Measurements from ENCODE around the gene DOCK10. TPM values are rescaled to one million over a fixed set of nuclear protein-coding genes. Genes with fewer than 3 reads are reported as not detected.

DOCK10 gene
- total and polyA plus RNA-seq, 9 of the 15 experiments (the other 6 are each of a cell fraction or from before 2014, with no cell fraction given) = 0.01 to 0.87 (median 0.18) TPM

DNA sequence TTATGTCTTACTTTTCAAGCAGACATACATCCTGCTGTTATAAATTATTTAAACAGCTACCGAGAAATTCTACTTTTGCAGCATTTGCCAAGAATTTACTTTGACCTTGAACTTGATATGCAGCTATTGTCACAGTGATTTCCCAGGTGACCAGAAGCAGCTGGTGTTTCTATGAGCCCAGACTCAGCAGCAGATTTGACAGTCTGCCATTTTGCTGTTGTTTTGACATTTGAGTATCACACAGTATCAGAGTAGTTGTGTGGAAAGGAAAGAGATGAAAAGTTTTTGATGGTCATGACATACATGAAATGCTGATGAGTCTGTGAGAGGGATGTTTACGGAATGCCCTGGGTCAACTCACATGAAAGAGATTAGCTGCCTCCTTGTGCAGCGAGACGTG, 319.5 kb downstream of the DOCK10 start:
- POLR2A ChIA-PET = interaction anchor here (1.1 kb wide), 1 partner anchor 9 kb away, joined by 3 read pairs; no protein-coding TSS in a partner anchor
- Histone ChIP-seq H3K36me3 (ENCODE audit: control insufficient read depth, insufficient read depth, low read length) (no peaks in the 10 kb centered on the region), H2AFZ (ENCODE audit: low read depth, low read length) (no peak overlapping the region), H3K27me3 (ENCODE audit: control insufficient read depth in 2 of 2, insufficient read depth in 2 of 2, low read length in 2 of 2) (no peaks in the 10 kb centered on the region), H3K9me3 (replicated peaks; ENCODE audit: control insufficient read depth, insufficient read depth, low read depth, low read length) (no peaks in the 10 kb centered on the region), H3K9me1 (ENCODE audit: control insufficient read depth, insufficient read depth, low read length) (no peaks in the 10 kb centered on the region), H3K4me2 (ENCODE audit: insufficient read depth, low read length) (no peak overlapping the region), H3K4me3 (no peak overlapping the region), H3K27ac (ENCODE audit: extremely low read depth, low read depth, low read length) (no peak overlapping the region), H3K79me2 (ENCODE audit: control insufficient read depth, insufficient read depth, low read length) (no peaks in the 10 kb centered on the region), H4K20me1 (replicated peaks; ENCODE audit: control insufficient read depth, insufficient read depth, low read length) (no peaks in the 10 kb centered on the region), H3K4me1 (replicated peaks in 1 of 2; ENCODE audit: control insufficient read depth in 2 of 2, insufficient read depth in 2 of 2, low read length in 2 of 2) (no peaks in the 10 kb centered on the region), H3K9ac (ENCODE audit: insufficient read depth in 1 of 2, low read depth in 2 of 2, low read length in 2 of 2) (no peak overlapping the region)
- DNase-seq (ENCODE audit: extremely low read depth in 1 of 4, low spot score in 3 of 4) = no peak
- no peak for ATAC-seq
- no TSS peak for BruUV-seq (replicated peaks)
- CTCF ChIA-PET (ENCODE audit: low intra/inter-chr PET ratio) = no interaction called here
- intact Hi-C loops (cut with micrococcal nuclease) = no loop called here
- TF ChIP-seq, protein P1, sequence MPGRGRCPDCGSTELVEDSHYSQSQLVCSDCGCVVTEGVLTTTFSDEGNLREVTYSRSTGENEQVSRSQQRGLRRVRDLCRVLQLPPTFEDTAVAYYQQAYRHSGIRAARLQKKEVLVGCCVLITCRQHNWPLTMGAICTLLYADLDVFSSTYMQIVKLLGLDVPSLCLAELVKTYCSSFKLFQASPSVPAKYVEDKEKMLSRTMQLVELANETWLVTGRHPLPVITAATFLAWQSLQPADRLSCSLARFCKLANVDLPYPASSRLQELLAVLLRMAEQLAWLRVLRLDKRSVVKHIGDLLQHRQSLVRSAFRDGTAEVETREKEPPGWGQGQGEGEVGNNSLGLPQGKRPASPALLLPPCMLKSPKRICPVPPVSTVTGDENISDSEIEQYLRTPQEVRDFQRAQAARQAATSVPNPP (IDR thresholded peaks at IDR 0.05; ENCODE audit: borderline replicate concordance, insufficient read depth, insufficient read length) = no peak
- no peak for TF ChIP-seq ZNF408 (CRISPR knock-in tag; IDR thresholded peaks at IDR 0.05; ENCODE audit: low read depth)
- no peak for TF ChIP-seq ZFPM2 (CRISPR knock-in tag; IDR thresholded peaks at IDR 0.05)
- no peak for TF ChIP-seq PTRF (tag; IDR thresholded peaks at IDR 0.05)
- TF ChIP-seq ZC3H8 (IDR thresholded peaks at IDR 0.05) = no peak
- no peak for TF ChIP-seq TARDBP (IDR thresholded peaks at IDR 0.05)
- no peak for TF ChIP-seq ZKSCAN1 (IDR thresholded peaks at IDR 0.05; ENCODE audit: low read depth, low read length)
- TF ChIP-seq, protein P2, sequence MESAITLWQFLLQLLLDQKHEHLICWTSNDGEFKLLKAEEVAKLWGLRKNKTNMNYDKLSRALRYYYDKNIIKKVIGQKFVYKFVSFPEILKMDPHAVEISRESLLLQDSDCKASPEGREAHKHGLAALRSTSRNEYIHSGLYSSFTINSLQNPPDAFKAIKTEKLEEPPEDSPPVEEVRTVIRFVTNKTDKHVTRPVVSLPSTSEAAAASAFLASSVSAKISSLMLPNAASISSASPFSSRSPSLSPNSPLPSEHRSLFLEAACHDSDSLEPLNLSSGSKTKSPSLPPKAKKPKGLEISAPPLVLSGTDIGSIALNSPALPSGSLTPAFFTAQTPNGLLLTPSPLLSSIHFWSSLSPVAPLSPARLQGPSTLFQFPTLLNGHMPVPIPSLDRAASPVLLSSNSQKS (CRISPR knock-in tag; IDR thresholded peaks at IDR 0.05) = no peak
- no peak for TF ChIP-seq TBL1XR1 (IDR thresholded peaks at IDR 0.05; ENCODE audit: low read length in 2 of 2)
- TF ChIP-seq NFIC (IDR thresholded peaks at IDR 0.05) = no peak
- no peak for TF ChIP-seq SRSF7 (optimal IDR thresholded peaks at IDR 0.05; ENCODE audit: low read depth, low read length)
- no peak for TF ChIP-seq ZNF124 (CRISPR knock-in tag; IDR thresholded peaks at IDR 0.05)
- TF ChIP-seq, protein P3, sequence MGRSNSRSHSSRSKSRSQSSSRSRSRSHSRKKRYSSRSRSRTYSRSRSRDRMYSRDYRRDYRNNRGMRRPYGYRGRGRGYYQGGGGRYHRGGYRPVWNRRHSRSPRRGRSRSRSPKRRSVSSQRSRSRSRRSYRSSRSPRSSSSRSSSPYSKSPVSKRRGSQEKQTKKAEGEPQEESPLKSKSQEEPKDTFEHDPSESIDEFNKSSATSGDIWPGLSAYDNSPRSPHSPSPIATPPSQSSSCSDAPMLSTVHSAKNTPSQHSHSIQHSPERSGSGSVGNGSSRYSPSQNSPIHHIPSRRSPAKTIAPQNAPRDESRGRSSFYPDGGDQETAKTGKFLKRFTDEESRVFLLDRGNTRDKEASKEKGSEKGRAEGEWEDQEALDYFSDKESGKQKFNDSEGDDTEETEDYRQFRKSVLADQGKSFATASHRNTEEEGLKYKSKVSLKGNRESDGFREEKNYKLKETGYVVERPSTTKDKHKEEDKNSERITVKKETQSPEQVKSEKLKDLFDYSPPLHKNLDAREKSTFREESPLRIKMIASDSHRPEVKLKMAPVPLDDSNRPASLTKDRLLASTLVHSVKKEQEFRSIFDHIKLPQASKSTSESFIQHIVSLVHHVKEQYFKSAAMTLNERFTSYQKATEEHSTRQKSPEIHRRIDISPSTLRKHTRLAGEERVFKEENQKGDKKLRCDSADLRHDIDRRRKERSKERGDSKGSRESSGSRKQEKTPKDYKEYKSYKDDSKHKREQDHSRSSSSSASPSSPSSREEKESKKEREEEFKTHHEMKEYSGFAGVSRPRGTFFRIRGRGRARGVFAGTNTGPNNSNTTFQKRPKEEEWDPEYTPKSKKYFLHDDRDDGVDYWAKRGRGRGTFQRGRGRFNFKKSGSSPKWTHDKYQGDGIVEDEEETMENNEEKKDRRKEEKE (IDR thresholded peaks at IDR 0.05; ENCODE audit: borderline replicate concordance in 1 of 2, control insufficient read depth in 1 of 2, low read depth in 2 of 2, low read length in 1 of 2) = no peak
- TF ChIP-seq ZNF707 (CRISPR knock-in tag; conservative IDR thresholded peaks at IDR 0.05) = no peak
- TF ChIP-seq ILK (tag; IDR thresholded peaks at IDR 0.05; ENCODE audit: borderline replicate concordance, low read depth) = no peak
- TF ChIP-seq TAF7 (tag; IDR thresholded peaks at IDR 0.05) = no peak
- no peak for TF ChIP-seq POLR2A (conservative IDR thresholded peaks at IDR 0.05)
- TF ChIP-seq SPI1 (IDR thresholded peaks at IDR 0.05; ENCODE audit: borderline replicate concordance, low read depth, low read length) = no peak
- no peak for FAIRE-seq
- 11% methylated on average over 4 of the region's 4 CpGs for WGBS (ENCODE audit: insufficient coverage, low coverage, missing lambda C conversion rate)
- in situ Hi-C loops (cut with MboI) = no loop called here

All from K562 (cell line).